HepG2 (cell line): ENCODE data around the gene HSPE1. TPM values are rescaled to one million over a fixed set of nuclear protein-coding genes. Genes with fewer than 3 reads are reported as not detected.
A peak's percentile ranks its signal among the peaks of the same experiment; 100 is the strongest.

Experiments
- KLF9 ChIP-seq: IDR thresholded peaks from 2 replicates; pipeline ENCODE4 v1.6.1; 2016; ENCODE audit warnings: low read depth
- NCOA1 ChIP-seq: sonication (generic); formaldehyde crosslinking; IDR thresholded peaks from 2 replicates; pipeline ENCODE4 v1.9.0; 2021; ENCODE audit warnings: missing genetic modification reagents
- PAWR ChIP-seq: sonication (generic); formaldehyde crosslinking; IDR thresholded peaks from 2 replicates; pipeline ENCODE4 v1.4.0; 2020; ENCODE audit warnings: missing genetic modification reagents, mild to moderate bottlenecking, borderline replicate concordance
- SALL1 ChIP-seq: sonication (generic); formaldehyde crosslinking; IDR thresholded peaks from 2 replicates; pipeline ENCODE4 v1.8.0; 2022; ENCODE audit warnings: mild to moderate bottlenecking, missing genetic modification reagents
- ZBTB7B ChIP-seq: sonication (generic); formaldehyde crosslinking; IDR thresholded peaks from 2 replicates; pipeline ENCODE4 v1.4.0; 2020; ENCODE audit warnings: missing genetic modification reagents
- ZKSCAN1 ChIP-seq: fragments of 150-350 bp; IDR thresholded peaks from 2 replicates; pipeline ENCODE4 v1.6.1; 2014; ENCODE audit warnings: low read length
- ZNF260 ChIP-seq: sonication (generic); formaldehyde crosslinking; IDR thresholded peaks from 2 replicates; pipeline ENCODE4 v1.4.0; 2020; ENCODE audit warnings: missing genetic modification reagents, low read depth, mild to moderate bottlenecking, borderline replicate concordance
- ZNF441 ChIP-seq: sonication (generic); formaldehyde crosslinking; IDR thresholded peaks from 2 replicates; pipeline ENCODE4 v1.7.0; 2021; ENCODE audit warnings: missing genetic modification reagents, borderline replicate concordance
- ZNF446 ChIP-seq: sonication (generic); formaldehyde crosslinking; IDR thresholded peaks from 2 replicates; pipeline ENCODE4 v1.5.0; 2020; ENCODE audit warnings: mild to moderate bottlenecking, missing genetic modification reagents
- ZSCAN30 ChIP-seq: sonication (generic); formaldehyde crosslinking; IDR thresholded peaks from 2 replicates; pipeline ENCODE4 v1.5.0; 2020; ENCODE audit warnings: mild to moderate bottlenecking, missing genetic modification reagents
- ZSCAN9 ChIP-seq: IDR thresholded peaks from 2 replicates; pipeline ENCODE4 v1.6.1; 2016; ENCODE audit warnings: borderline replicate concordance
- polyA plus RNA-seq, 8 experiments: library from polyadenylated mRNA; depleted of rRNA in 3 of 8; stranded (reverse) in 7 of 8; unstranded in 1 of 8; fragments of >200 nt; fragmentation: Illumina TruSeq in 4 of 8; extraction: Trizol in 4 of 8; gene quantifications; 2 replicates each; pipeline versions ENCODE4 v1.2.1 to v1.2.3, GENCODE V29; 2011 to 2016; ENCODE audit warnings: low read depth in 4 of 8, missing spikeins in 1 of 8, mixed read lengths in 1 of 8; ENCODE audit not compliant: insufficient read depth in 1 of 8
- total RNA-seq, 5 experiments: library from RNA; depleted of rRNA; stranded (reverse); fragments of >200 nt; fragmentation: Illumina TruSeq; extraction: Trizol; gene quantifications; 2 replicates each; pipeline ENCODE4 v1.2.3, GENCODE V29; 2016; ENCODE audit warnings: low read depth in 1 of 5
- TF ChIP-seq, protein P1 (sequence below), 2 experiments: sonication (generic) in 1 of 2; formaldehyde crosslinking in 1 of 2; IDR thresholded peaks; 2 replicates each; pipeline versions ENCODE4 v1.4.0 to v1.6.1; 2018 to 2020; ENCODE audit warnings: missing genetic modification reagents in 2 of 2, borderline replicate concordance in 1 of 2, low read depth in 1 of 2, mild to moderate bottlenecking in 1 of 2, missing biosample characterization in 1 of 2
- TF ChIP-seq, protein P2 (sequence below): sonication (generic); formaldehyde crosslinking; IDR thresholded peaks from 2 replicates; pipeline ENCODE4 v1.8.0; 2022; ENCODE audit warnings: missing genetic modification reagents, mild to moderate bottlenecking, borderline replicate concordance
- TF ChIP-seq, protein P3 (sequence below): sonication (generic); formaldehyde crosslinking; IDR thresholded peaks from 2 replicates; pipeline ENCODE4 v1.4.0; 2020; ENCODE audit warnings: low read depth, mild to moderate bottlenecking, missing genetic modification reagents
- TF ChIP-seq, protein P4 (sequence below): sonication (generic); formaldehyde crosslinking; IDR thresholded peaks from 2 replicates; pipeline ENCODE4 v1.5.0; 2020; ENCODE audit warnings: mild to moderate bottlenecking, missing genetic modification reagents
- TF ChIP-seq, protein P5 (sequence below): sonication (generic); formaldehyde crosslinking; IDR thresholded peaks from 2 replicates; pipeline ENCODE4 v1.4.0; 2020; ENCODE audit warnings: mild to moderate bottlenecking, missing genetic modification reagents
- TF ChIP-seq, protein P6 (sequence below): sonication (generic); formaldehyde crosslinking; IDR thresholded peaks from 2 replicates; pipeline ENCODE4 v1.5.1; 2020; ENCODE audit warnings: mild to moderate bottlenecking, missing genetic modification reagents, borderline replicate concordance
- TF ChIP-seq, protein P7 (sequence below): conservative IDR thresholded peaks from 2 replicates; pipeline ENCODE4 v1.6.1; 2018; ENCODE audit warnings: missing genetic modification reagents

Gene HSPE1
- total and polyA plus RNA-seq, 2 of the 13 experiments (the other 11 are each of a cell fraction or from before 2014, with no cell fraction given) = 244 to 823 TPM

DNA sequence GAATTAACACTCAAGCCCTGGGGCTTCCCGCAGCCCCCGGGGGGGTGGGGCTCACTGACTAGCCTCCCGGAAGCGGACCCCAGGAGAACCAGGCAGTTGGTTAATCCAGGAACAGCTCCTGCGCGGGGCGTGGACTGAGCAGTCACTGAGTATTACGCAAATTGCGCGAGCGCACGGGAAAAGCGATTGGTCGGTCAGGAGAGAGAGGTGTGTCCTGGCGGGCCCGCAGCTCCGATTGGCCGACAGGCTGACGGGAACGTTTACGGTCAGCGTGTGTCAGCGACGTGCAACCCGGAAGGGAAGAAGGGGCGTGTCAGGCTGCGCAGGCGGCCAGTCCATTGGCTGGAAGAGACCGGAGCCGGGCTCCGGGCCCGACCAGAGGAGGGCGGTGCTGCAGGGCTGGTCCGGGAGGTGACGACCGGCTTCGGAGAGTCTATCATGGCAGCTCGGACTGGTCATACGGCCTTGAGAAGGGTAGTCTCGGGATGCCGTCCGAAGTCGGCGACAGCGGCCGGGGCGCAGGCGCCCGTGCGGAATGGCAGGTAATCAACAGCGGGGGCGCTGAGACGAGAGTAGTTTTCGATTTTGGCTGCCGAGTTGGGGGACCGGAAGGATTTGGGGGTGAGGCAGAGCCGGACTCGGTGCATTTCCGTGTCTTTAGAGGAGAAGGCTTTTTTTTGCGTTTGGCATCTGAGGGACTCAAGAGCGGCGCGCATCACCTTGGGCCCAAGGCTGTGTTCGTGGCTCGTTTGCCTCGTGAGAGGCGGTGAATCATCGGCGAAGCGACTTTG, 46.9 kb upstream of the HSPE1 start, which contains the start of gene COQ10B (continued):
- TF ChIP-seq, protein P1, sequence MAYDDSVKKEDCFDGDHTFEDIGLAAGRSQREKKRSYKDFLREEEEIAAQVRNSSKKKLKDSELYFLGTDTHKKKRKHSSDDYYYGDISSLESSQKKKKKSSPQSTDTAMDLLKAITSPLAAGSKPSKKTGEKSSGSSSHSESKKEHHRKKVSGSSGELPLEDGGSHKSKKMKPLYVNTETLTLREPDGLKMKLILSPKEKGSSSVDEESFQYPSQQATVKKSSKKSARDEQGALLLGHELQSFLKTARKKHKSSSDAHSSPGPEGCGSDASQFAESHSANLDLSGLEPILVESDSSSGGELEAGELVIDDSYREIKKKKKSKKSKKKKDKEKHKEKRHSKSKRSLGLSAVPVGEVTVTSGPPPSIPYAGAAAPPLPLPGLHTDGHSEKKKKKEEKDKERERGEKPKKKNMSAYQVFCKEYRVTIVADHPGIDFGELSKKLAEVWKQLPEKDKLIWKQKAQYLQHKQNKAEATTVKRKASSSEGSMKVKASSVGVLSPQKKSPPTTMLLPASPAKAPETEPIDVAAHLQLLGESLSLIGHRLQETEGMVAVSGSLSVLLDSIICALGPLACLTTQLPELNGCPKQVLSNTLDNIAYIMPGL (CRISPR knock-in tag; IDR thresholded peaks at IDR 0.05; ENCODE audit: borderline replicate concordance in 1 of 2, low read depth in 1 of 2) = peak; percentile 77 to 78; a peak in 3 of 4 replicates
- TF ChIP-seq, protein P2, sequence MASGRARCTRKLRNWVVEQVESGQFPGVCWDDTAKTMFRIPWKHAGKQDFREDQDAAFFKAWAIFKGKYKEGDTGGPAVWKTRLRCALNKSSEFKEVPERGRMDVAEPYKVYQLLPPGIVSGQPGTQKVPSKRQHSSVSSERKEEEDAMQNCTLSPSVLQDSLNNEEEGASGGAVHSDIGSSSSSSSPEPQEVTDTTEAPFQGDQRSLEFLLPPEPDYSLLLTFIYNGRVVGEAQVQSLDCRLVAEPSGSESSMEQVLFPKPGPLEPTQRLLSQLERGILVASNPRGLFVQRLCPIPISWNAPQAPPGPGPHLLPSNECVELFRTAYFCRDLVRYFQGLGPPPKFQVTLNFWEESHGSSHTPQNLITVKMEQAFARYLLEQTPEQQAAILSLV (CRISPR knock-in tag) = peak; percentile 54; the same call in 1 of the 2 replicates
- TF ChIP-seq, protein P3, sequence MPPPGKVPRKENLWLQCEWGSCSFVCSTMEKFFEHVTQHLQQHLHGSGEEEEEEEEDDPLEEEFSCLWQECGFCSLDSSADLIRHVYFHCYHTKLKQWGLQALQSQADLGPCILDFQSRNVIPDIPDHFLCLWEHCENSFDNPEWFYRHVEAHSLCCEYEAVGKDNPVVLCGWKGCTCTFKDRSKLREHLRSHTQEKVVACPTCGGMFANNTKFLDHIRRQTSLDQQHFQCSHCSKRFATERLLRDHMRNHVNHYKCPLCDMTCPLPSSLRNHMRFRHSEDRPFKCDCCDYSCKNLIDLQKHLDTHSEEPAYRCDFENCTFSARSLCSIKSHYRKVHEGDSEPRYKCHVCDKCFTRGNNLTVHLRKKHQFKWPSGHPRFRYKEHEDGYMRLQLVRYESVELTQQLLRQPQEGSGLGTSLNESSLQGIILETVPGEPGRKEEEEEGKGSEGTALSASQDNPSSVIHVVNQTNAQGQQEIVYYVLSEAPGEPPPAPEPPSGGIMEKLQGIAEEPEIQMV (CRISPR knock-in tag) = peak; percentile 65
- peak; percentile 87; the same call in 1 of the 2 replicates for TF ChIP-seq ZNF441 (CRISPR knock-in tag)
- TF ChIP-seq, protein P4, sequence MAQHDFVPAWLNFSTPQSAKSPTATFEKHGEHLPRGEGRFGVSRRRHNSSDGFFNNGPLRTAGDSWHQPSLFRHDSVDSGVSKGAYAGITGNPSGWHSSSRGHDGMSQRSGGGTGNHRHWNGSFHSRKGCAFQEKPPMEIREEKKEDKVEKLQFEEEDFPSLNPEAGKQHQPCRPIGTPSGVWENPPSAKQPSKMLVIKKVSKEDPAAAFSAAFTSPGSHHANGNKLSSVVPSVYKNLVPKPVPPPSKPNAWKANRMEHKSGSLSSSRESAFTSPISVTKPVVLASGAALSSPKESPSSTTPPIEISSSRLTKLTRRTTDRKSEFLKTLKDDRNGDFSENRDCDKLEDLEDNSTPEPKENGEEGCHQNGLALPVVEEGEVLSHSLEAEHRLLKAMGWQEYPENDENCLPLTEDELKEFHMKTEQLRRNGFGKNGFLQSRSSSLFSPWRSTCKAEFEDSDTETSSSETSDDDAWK = no peak
- peak; percentile 83 for TF ChIP-seq ZBTB7B (CRISPR knock-in tag)
- no peak for TF ChIP-seq ZSCAN30 (CRISPR knock-in tag)
- TF ChIP-seq, protein P5, sequence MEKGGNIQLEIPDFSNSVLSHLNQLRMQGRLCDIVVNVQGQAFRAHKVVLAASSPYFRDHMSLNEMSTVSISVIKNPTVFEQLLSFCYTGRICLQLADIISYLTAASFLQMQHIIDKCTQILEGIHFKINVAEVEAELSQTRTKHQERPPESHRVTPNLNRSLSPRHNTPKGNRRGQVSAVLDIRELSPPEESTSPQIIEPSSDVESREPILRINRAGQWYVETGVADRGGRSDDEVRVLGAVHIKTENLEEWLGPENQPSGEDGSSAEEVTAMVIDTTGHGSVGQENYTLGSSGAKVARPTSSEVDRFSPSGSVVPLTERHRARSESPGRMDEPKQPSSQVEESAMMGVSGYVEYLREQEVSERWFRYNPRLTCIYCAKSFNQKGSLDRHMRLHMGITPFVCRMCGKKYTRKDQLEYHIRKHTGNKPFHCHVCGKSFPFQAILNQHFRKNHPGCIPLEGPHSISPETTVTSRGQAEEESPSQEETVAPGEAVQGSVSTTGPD = peak; percentile 61; the same call in 1 of the 2 replicates
- peak; percentile 51; the same call in 1 of the 2 replicates for TF ChIP-seq KLF9
- TF ChIP-seq ZNF446 = no peak
- TF ChIP-seq, protein P6, sequence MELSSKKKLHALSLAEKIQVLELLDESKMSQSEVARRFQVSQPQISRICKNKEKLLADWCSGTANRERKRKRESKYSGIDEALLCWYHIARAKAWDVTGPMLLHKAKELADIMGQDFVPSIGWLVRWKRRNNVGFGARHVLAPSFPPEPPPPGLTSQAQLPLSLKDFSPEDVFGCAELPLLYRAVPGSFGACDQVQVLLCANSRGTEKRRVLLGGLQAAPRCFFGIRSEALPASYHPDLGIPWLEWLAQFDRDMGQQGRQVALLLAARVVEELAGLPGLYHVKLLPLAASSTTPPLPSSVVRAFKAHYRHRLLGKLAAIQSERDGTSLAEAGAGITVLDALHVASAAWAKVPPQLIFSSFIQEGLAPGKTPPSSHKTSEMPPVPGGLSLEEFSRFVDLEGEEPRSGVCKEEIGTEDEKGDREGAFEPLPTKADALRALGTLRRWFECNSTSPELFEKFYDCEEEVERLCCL = peak; percentile 77; the same call in 1 of the 2 replicates
- no peak for TF ChIP-seq PAWR (CRISPR knock-in tag)
- TF ChIP-seq SALL1 (CRISPR knock-in tag) = peak; percentile 92
- no peak for TF ChIP-seq ZKSCAN1
- TF ChIP-seq, protein P7, sequence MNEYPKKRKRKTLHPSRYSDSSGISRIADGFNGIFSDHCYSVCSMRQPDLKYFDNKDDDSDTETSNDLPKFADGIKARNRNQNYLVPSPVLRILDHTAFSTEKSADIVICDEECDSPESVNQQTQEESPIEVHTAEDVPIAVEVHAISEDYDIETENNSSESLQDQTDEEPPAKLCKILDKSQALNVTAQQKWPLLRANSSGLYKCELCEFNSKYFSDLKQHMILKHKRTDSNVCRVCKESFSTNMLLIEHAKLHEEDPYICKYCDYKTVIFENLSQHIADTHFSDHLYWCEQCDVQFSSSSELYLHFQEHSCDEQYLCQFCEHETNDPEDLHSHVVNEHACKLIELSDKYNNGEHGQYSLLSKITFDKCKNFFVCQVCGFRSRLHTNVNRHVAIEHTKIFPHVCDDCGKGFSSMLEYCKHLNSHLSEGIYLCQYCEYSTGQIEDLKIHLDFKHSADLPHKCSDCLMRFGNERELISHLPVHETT (CRISPR knock-in tag) = peak; percentile 85; the same call in 1 of the 2 replicates
- TF ChIP-seq NCOA1 (CRISPR knock-in tag) = peak; percentile 97
- 0 out of 2 replicates have a peak, but pooled peaks have one; percentile 58 for TF ChIP-seq ZNF260 (CRISPR knock-in tag)
- TF ChIP-seq ZSCAN9 (CRISPR knock-in tag) = peak; percentile 41
